H9 (cell line): Measurements from ENCODE around the gene PAX8. TPM values are rescaled to one million over a fixed set of nuclear protein-coding genes. Genes with fewer than 3 reads are reported as not detected.

ENCODE experiments used
- DNase-seq: peaks from one replicate; pipeline ENCODE4 v3.0.0-alpha.2; 2017
- H2AFZ ChIP-seq: one replicate; pipeline ENCODE4 v1.6.1; 2013; ENCODE audit warnings: mild to moderate bottlenecking, low read length, control low read depth, moderate library complexity
- H2AK5ac ChIP-seq: 2 replicates; pipeline ENCODE4 v1.6.1; 2013; ENCODE audit warnings: low read length, control low read depth, mixed read lengths; ENCODE audit not compliant: insufficient read length
- H2BK120ac ChIP-seq: one replicate; pipeline ENCODE4 v1.6.1; 2013; ENCODE audit warnings: low read depth, mild to moderate bottlenecking, low read length, control low read depth, inconsistent platforms; ENCODE audit not compliant: poor library complexity, severe bottlenecking
- H2BK12ac ChIP-seq: 2 replicates; pipeline ENCODE4 v1.6.1; 2013; ENCODE audit warnings: low read length, control low read depth, mixed read lengths, low read depth; ENCODE audit not compliant: insufficient read length
- H2BK15ac ChIP-seq: 2 replicates; pipeline ENCODE4 v1.6.1; 2013; ENCODE audit warnings: low read depth, low read length, control low read depth
- H2BK20ac ChIP-seq: one replicate; pipeline ENCODE4 v1.6.1; 2013; ENCODE audit warnings: low read depth, mild to moderate bottlenecking, low read length, control low read depth, inconsistent platforms; ENCODE audit not compliant: poor library complexity, severe bottlenecking
- H2BK5ac ChIP-seq: 2 replicates; pipeline ENCODE4 v1.6.1; 2013; ENCODE audit warnings: low read length, control low read depth, mixed read lengths; ENCODE audit not compliant: insufficient read length
- H3K14ac ChIP-seq: 2 replicates; pipeline ENCODE4 v1.6.1; 2013; ENCODE audit warnings: low read length, control low read depth; ENCODE audit not compliant: insufficient read depth
- H3K18ac ChIP-seq: 2 replicates; pipeline ENCODE4 v1.6.1; 2013; ENCODE audit warnings: low read depth, mild to moderate bottlenecking, mixed read lengths, low read length, control low read depth; ENCODE audit not compliant: insufficient read length
- H3K23ac ChIP-seq: 2 replicates; pipeline ENCODE4 v1.6.1; 2013; ENCODE audit warnings: low read length, control low read depth, mixed read lengths, low read depth; ENCODE audit not compliant: insufficient read length
- H3K23me2 ChIP-seq: 2 replicates; pipeline ENCODE4 v1.6.1; 2013; ENCODE audit warnings: low read depth, mild to moderate bottlenecking, mixed read lengths, low read length, control low read depth; ENCODE audit not compliant: insufficient read length, poor library complexity, severe bottlenecking
- H3K27ac ChIP-seq: 2 replicates; pipeline ENCODE4 v1.5.1; 2013; ENCODE audit warnings: low read length, control low read depth, mixed read lengths, low read depth; ENCODE audit not compliant: insufficient read length
- H3K27me3 ChIP-seq: 2 replicates; pipeline ENCODE4 v1.6.1; 2013; ENCODE audit warnings: low read length, control low read depth, inconsistent platforms; ENCODE audit not compliant: insufficient read depth
- H3K4ac ChIP-seq: 2 replicates; pipeline ENCODE4 v1.6.1; 2013; ENCODE audit warnings: low read depth, mild to moderate bottlenecking, control low read depth, inconsistent platforms, low read length, moderate library complexity
- H3K4me1 ChIP-seq: 2 replicates; pipeline ENCODE4 v1.6.1; 2013; ENCODE audit warnings: low read length, control low read depth, inconsistent platforms; ENCODE audit not compliant: insufficient read depth
- H3K4me2 ChIP-seq: 2 replicates; pipeline ENCODE4 v1.6.1; 2013; ENCODE audit warnings: low read length, control low read depth, mixed read lengths; ENCODE audit not compliant: insufficient read length, insufficient read depth
- H3K56ac ChIP-seq: 2 replicates; pipeline ENCODE4 v1.6.1; 2013; ENCODE audit warnings: low read depth, mild to moderate bottlenecking, mixed read lengths, low read length, control low read depth; ENCODE audit not compliant: insufficient read length
- H3K79me1 ChIP-seq: 2 replicates; pipeline ENCODE4 v1.6.1; 2013; ENCODE audit warnings: low read depth, mild to moderate bottlenecking, moderate library complexity, low read length, control low read depth, inconsistent platforms; ENCODE audit not compliant: insufficient read depth, poor library complexity, severe bottlenecking
- H3K79me2 ChIP-seq: 2 replicates; pipeline ENCODE4 v1.6.1; 2013; ENCODE audit warnings: low read length, control low read depth, inconsistent platforms; ENCODE audit not compliant: insufficient read depth
- H3K9ac ChIP-seq: 2 replicates; pipeline ENCODE4 v1.6.1; 2013; ENCODE audit warnings: low read length, control low read depth, mixed read lengths; ENCODE audit not compliant: insufficient read length; ENCODE audit errors: extremely low read depth
- H3K9me3 ChIP-seq: one replicate; pipeline ENCODE4 v1.6.1; 2013; ENCODE audit warnings: low read depth, low read length, inconsistent platforms; ENCODE audit not compliant: control insufficient read depth
- H3T11ph ChIP-seq: one replicate; pipeline ENCODE4 v1.6.1; 2013; ENCODE audit warnings: mild to moderate bottlenecking, low read length, control low read depth, inconsistent platforms
- H4K20me1 ChIP-seq: one replicate; pipeline ENCODE4 v1.6.1; 2013; ENCODE audit not compliant: control insufficient read depth, insufficient read length, insufficient read depth
- H4K5ac ChIP-seq: 2 replicates; pipeline ENCODE4 v1.6.1; 2013; ENCODE audit warnings: low read depth, mild to moderate bottlenecking, mixed read lengths, low read length, control low read depth; ENCODE audit not compliant: insufficient read length
- H4K8ac ChIP-seq: replicated peaks from 2 replicates; pipeline ENCODE4 v1.6.1; 2013; ENCODE audit warnings: low read length, control low read depth, mixed read lengths, low read depth; ENCODE audit not compliant: insufficient read length
- H4K91ac ChIP-seq: 2 replicates; pipeline ENCODE4 v1.6.1; 2013; ENCODE audit warnings: low read depth, mild to moderate bottlenecking, moderate library complexity, mixed read lengths, low read length, control low read depth; ENCODE audit not compliant: insufficient read length
- H3K27ac Mint-ChIP-seq, 3 experiments: 2 replicates in 2 of 3; 3 replicates in 1 of 3; pipeline ENCODE4 v1.8.0; 2020 to 2021; ENCODE audit warnings: mixed read lengths in 3 of 3, mild to moderate bottlenecking in 1 of 3, moderate library complexity in 1 of 3
- H3K27me3 Mint-ChIP-seq: 2 replicates; pipeline ENCODE4 v1.8.0; 2021; ENCODE audit warnings: low read depth, mild to moderate bottlenecking, moderate library complexity, mixed read lengths
- H3K36me3 Mint-ChIP-seq, 3 experiments: 2 replicates in 2 of 3; 3 replicates in 1 of 3; pipeline ENCODE4 v1.8.0; 2020 to 2021; ENCODE audit warnings: low read depth in 3 of 3, mixed read lengths in 3 of 3; ENCODE audit not compliant: insufficient read depth in 1 of 3
- H3K4me1 Mint-ChIP-seq, 2 experiments: 2 replicates each; pipeline ENCODE4 v1.8.0; 2020; ENCODE audit warnings: mixed read lengths in 2 of 2
- H3K4me3 Mint-ChIP-seq, 2 experiments: 2 replicates in 1 of 2; 3 replicates in 1 of 2; pipeline ENCODE4 v1.8.0; 2020 to 2021; ENCODE audit warnings: mild to moderate bottlenecking in 2 of 2, mixed read lengths in 2 of 2, moderate library complexity in 1 of 2
- H3K9me3 Mint-ChIP-seq, 2 experiments: 2 replicates in 1 of 2; 3 replicates in 1 of 2; pipeline ENCODE4 v1.8.0; 2020; ENCODE audit warnings: mild to moderate bottlenecking in 2 of 2, mixed read lengths in 2 of 2, moderate library complexity in 1 of 2
- WGBS: extraction: QIAGEN DNeasy Blood & Tissue Kit; methylation state at CpG from one replicate; pipeline ENCODE4 v1.1.7; 2013; ENCODE audit warnings: missing lambda C conversion rate, low lambda C conversion rate, mixed read lengths; ENCODE audit not compliant: insufficient read length; ENCODE audit errors: extremely low coverage; 5-methylcytosine and 5-hydroxymethylcytosine counted together
- total RNA-seq: library from RNA; stranded (reverse); gene quantifications from 2 replicates; pipeline ENCODE4 v1.2.1, GENCODE V29; 2021
- TF ChIP-seq, protein P1 (sequence below): fragments of 200-600 bp; sonication (generic); conservative IDR thresholded peaks from 3 replicates; pipeline ENCODE4 v1.8.0; 2021; ENCODE audit warnings: antibody characterized with exemption, mild to moderate bottlenecking

PAX8 gene
- total RNA-seq, 1 experiment from 2014 or later, result not detected

DNA sequence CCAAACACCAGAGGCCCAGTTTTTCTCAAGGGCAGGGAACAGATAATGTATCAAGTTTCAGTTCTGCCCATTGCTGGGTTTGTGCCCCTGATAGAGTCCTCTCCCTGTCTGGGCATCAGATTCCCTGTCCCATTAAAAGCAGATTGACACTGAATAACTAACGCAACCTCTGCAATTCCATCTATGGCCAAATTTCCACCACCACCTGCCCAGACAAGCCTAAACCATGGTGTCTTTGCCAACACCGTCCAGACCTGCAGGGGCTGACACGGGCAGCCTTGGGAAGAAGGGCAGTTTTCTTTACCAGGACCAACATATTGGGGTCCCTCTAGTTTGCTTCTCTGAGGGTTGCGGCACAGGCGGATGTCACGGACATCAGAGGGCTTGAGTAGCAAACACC lies 26.4 kb upstream of the PAX8 start:
- Histone ChIP-seq H3T11ph (no peak overlapping the region), H2AFZ (no peak overlapping the region), H2BK5ac (no peak overlapping the region), H3K27ac (no peak overlapping the region), H3K4me1 (no peaks in the 10 kb centered on the region), H3K18ac (no peak overlapping the region), H3K23me2 (no peaks in the 10 kb centered on the region), H3K27me3 (no peaks in the 10 kb centered on the region), H3K4ac (no peak overlapping the region), H2BK12ac (no peak overlapping the region), H2BK20ac (no peak overlapping the region), H2BK120ac (no peak overlapping the region), H3K56ac (no peak overlapping the region), H4K8ac (no peak overlapping the region), H3K14ac (no peak overlapping the region), H3K9ac (no peak overlapping the region), H4K5ac (no peak overlapping the region), H2AK5ac (no peak overlapping the region), H2BK15ac (no peak overlapping the region), H3K9me3 (no peaks in the 10 kb centered on the region), H4K91ac (no peak overlapping the region), H3K23ac (no peak overlapping the region), H3K4me2 (no peak overlapping the region), H3K79me1 (no peaks in the 10 kb centered on the region), H3K79me2 (no peaks in the 10 kb centered on the region), H4K20me1 (no peaks in the 10 kb centered on the region)
- H3K27ac Mint-ChIP-seq, result no peak overlapping the region
- TF ChIP-seq, protein P1, sequence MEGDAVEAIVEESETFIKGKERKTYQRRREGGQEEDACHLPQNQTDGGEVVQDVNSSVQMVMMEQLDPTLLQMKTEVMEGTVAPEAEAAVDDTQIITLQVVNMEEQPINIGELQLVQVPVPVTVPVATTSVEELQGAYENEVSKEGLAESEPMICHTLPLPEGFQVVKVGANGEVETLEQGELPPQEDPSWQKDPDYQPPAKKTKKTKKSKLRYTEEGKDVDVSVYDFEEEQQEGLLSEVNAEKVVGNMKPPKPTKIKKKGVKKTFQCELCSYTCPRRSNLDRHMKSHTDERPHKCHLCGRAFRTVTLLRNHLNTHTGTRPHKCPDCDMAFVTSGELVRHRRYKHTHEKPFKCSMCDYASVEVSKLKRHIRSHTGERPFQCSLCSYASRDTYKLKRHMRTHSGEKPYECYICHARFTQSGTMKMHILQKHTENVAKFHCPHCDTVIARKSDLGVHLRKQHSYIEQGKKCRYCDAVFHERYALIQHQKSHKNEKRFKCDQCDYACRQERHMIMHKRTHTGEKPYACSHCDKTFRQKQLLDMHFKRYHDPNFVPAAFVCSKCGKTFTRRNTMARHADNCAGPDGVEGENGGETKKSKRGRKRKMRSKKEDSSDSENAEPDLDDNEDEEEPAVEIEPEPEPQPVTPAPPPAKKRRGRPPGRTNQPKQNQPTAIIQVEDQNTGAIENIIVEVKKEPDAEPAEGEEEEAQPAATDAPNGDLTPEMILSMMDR, result no peak
- H3K4me1 Mint-ChIP-seq, result peaks cover 13% of the 10 kb centered on the region in 2 experiments
- WGBS, result no CpG with 5 or more reads among the region's 6 CpGs
- DNase-seq, result no peak
- no peak overlapping the region for H3K4me3 Mint-ChIP-seq
- peaks cover 22% of the 10 kb centered on the region for H3K27me3 Mint-ChIP-seq
- no peaks in the 10 kb centered on the region for H3K9me3 Mint-ChIP-seq
- H3K36me3 Mint-ChIP-seq, result no peaks in the 10 kb centered on the region
